Hematopoietic multipotent progenitor cell (in vitro differentiated cells): ENCODE results near the gene LTO1. TPM values are rescaled to one million over a fixed set of nuclear protein-coding genes. Genes with fewer than 3 reads are reported as not detected.

ENCODE experiments used
- DNase-seq, 3 donors: peaks; one replicate each; pipeline ENCODE4 v3.0.0-alpha.2; 2011 to 2015; ENCODE audit warnings: low read depth in 2 of 3, low spot score in 2 of 3
- total RNA-seq: library from RNA; depleted of rRNA; stranded (reverse); fragments of >200 nt; gene quantifications from one replicate; pipeline ENCODE4 v1.2.3, GENCODE V29; 2012

LTO1 gene
- total RNA-seq, 1 donor = 23.2 TPM

- DNase-seq = no peak
Observed at GRCh38 chr11:69660001-69660500, 15.1 kb downstream of the LTO1 start.

- no peak for DNase-seq
Observed at GRCh38 chr11:69659591-69659990, 15.6 kb downstream of the LTO1 start.

- no peak for DNase-seq
Observed at GRCh38 chr11:69658626-69659450, 16.3 kb downstream of the LTO1 start.

- DNase-seq = no peak
Observed at GRCh38 chr11:69657911-69658625, 17.1 kb downstream of the LTO1 start.

- no peak for DNase-seq
Observed at GRCh38 chr11:69657456-69657910, 17.7 kb downstream of the LTO1 start.

- DNase-seq = no peak
Observed at GRCh38 chr11:69656536-69657455, 18.4 kb downstream of the LTO1 start.

- no peak for DNase-seq
Observed at GRCh38 chr11:69655479-69656428, 19.4 kb downstream of the LTO1 start.

- DNase-seq = no peak
Observed at GRCh38 chr11:69654660-69655478, 20.3 kb downstream of the LTO1 start.

GRCh38 chr11:69654001-69654659 lies 21.0 kb downstream of the LTO1 start:
- DNase-seq = no peak

- DNase-seq = no peak
Observed at GRCh38 chr11:69653406-69653960, 21.7 kb downstream of the LTO1 start.

- DNase-seq = no peak
Observed at GRCh38 chr11:69652999-69653398, 22.2 kb downstream of the LTO1 start.

- DNase-seq = no peak
Observed at GRCh38 chr11:69651834-69652620, 23.1 kb downstream of the LTO1 start.

GRCh38 chr11:69650832-69651344 lies 24.3 kb downstream of the LTO1 start:
- no peak for DNase-seq

GRCh38 chr11:69650081-69650831 lies 24.9 kb downstream of the LTO1 start:
- no peak for DNase-seq

- no peak for DNase-seq
Observed at GRCh38 chr11:69649576-69649900, 25.6 kb downstream of the LTO1 start.
